UCSD-AML1 (cell line): Measurements from ENCODE around the gene COL2A1.
A peak's percentile ranks its signal among the peaks of the same experiment; 100 is the strongest.
"Not testable (repeated sequence)": the region's sequence is repeated elsewhere in the genome, so short reads cannot be mapped to it uniquely, and the experiment has no call there.

Source experiments
- DNase-seq: peaks from one replicate; lab custom pipeline; 2025; ENCODE audit not compliant: unreplicated experiment; lab: John Stamatoyannopoulos, UW

Gene COL2A1

DNA sequence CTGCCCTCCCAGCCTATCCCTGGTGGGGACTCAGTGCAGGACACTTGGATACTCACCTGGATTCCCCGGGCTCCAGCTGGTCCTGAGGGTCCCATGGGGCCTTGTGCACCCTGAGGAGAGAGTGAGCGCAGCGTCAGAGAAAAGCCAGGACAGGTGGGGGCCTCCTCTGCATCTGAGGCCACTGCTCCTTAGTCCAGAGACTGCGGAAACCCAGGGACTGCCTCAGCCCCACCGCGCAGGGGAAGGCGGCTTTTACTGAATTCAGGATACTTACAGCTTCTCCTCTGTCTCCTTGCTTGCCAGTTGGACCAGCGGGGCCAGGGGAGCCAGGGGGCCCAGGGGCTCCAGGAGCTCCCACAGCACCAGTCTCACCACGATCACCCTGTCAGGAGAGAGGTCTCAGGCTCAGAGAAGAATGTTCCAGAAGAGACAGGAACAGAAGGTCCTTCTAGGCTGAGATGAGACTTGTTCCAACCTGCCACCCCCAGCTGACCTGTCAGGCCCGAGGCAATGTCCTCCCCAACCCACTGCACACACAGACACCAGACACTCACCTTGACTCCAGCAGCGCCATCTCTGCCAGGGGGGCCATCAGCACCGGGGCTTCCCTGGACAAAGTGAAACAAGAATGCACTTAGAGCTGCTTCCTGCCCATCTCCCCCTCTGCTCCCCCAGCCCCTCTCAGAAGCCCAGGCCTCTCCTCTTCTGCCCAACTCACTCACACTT, 27.1 kb downstream of the COL2A1 start:
- no peak for DNase-seq

DNA sequence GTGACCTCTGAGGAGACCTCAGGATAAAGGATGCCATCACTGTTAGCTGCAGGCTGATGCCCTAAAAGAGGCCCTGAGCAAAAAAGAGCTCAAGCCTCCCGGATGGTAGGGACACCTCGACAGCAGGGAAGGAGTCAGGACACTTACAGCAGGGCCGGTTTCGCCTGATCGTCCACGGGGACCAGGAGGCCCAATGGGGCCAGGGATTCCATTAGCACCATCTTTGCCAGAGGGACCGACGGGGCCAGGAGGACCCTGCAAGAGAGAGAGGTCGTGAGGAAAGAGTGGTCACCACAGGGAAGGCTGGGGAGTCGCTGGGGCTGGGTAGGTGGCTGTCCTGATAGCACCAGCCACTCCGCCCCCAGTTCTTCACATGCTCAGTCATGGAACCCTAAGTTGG, 28.5 kb downstream of the COL2A1 start:
- no peak for DNase-seq

DNA sequence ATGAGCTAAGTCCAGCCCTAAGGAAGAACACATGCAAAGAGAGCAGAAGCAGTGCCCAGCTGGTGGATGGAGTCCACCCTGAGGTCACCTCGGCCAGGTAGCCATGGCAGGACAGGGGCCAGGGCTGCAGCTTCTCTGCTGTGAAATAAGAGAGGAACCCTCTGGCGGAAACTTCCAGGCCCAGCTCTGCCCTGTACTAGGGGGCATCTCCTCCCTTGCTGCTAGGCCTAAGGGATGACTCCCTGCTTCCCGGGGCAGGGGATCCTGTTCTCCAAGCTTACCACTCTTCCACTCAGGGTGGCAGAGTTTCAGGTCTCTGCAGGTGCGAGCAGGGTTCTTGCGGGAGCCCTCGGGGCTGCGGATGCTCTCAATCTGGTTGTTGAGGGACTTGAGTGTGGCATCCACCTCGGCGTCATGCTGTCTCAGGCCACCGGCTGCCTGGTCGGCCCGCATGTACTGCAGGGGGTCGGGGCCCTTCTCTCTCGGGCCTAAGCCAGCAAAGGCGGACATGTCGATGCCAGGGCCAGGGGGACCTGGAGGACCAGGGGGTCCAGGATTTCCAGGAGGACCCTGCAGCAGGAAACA, 29.1 kb downstream of the COL2A1 start:
- DNase-seq, result no peak

DNA sequence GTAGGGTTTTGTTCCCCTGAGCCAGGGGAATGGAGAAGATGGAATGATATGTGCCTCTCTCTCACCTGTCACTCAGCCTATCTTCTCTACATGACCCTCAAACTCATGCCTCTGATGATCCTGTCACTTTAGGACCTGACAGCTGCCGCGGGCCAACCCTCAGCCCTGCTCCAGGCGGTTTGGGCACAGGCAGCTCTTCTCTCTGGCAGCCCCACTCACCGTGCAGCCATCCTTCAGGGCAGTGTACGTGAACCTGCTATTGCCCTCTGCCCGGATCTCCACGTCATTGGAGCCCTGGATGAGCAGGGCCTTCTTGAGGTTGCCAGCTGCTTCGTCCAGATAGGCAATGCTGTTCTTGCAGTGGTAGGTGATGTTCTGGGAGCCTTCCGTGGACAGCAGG, 30.4 kb downstream of the COL2A1 start:
- DNase-seq, result no peak

DNA sequence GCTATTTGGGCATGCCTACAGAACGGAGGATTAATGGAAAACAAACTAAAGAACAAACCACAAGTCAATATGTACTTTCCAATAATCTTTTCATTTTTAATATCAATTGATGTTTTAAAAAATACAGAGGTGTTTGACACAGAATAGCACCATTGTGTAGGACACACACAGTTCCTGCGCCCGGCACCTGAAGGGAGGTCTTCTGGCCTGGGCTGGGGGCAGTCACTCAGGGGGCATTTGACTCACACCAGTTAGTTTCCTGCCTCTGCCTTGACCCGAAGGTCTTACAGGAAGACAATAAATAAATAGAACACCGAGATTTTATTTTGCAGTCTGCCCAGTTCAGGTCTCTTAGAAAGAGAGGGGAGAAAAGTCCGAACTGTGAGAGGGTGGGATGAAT, 31.4 kb downstream of the COL2A1 start:
- DNase-seq, result no peak

DNA sequence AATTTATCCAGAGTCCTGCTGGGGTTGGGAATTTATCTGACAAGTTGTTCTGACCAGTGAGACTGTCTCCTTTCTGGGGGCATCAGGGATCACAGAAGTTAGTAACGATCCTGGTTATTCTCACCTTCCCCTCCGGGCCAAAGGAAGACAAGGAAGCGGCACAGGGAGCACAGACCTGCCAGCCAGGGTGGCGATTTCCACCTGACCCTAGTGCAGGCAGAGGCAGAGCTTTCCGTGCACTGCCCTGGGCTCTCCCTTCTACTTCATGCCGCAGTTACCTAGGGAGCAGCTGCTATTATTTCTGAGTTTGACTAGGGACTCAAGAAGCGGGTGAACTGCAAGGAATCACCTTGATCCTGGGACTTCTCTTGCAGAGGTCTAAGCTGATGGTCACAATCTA, 33.4 kb downstream of the COL2A1 start:
- DNase-seq, result no peak

DNA sequence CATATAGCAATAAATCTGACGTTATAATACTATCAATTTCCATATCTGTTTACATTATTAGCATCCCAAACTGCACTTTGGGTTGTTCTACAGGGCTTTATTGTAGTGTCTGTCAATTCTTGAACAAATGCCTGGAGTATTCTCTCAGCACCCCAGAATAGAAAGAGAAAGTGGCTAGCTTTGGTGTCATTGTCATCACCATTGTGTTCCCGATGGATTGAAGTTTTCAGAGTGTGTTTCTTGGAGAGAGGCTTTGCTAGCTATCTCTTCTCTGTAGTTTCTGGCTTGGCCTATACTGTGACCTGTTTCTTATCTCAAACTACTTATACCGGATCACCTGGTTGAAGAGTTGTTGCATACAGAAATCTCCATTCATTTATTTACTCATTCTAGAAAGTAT, 34.4 kb downstream of the COL2A1 start:
- DNase-seq, result no peak

DNA sequence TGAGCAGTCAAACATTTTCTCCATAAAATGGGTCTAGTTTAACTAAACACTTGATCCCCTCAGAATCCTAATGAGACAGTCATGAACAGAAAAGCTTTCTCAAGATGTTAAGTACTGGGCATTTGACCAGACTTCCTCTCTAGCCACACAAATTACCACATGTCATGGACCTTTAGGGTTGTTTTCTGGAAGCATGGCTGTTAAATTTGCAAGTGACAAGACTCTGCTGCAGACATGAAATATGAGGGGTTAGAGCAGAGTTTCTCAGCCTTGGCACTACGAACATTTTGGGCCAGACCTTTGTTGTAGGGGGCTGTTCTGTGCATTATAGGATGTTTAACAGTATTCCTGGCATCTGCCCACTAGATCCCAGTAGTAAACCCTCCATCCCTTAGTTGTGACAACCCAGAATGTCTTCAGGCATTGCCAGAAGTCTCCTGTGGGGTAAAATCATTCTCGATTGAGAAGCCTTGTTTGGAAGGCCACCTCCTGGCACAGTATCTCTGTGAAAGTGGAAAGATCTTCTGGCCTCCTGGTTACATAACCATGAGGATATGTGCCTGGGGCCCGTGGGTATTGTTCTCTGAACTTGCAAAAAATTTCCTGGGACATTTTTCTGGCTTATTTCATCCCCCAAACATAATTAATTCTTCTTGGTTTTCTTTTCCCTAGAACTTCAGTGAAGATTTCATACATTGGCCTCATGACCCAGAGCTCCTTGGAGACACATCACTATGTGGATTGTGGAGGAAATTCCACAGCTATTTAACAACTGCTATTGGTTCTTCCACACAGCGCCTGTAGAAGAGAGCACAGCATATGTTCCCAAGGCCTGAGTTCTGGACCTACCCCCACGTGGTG, 36.6 kb downstream of the COL2A1 start:
- DNase-seq, result no peak

DNA sequence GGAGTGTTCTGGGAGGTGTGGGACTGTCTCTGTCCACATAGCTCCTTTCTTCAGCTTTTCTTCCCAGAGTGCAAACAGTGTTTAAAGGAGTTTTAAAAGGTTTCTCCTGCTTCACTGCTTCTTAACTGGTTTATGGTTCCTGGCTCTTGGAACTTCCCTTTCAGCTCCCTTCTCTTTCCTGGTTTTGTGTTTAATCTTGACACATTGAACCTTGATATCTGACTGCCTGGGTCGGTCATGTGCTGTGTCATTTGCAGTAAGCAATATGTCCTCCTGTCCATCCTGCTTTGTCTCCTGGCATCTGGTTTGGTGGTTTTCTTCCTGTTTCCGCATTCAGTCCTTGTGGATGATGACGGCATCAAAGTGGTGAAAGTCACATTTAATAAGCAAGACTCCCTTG, 38.7 kb downstream of the COL2A1 start:
- no peak for DNase-seq

DNA sequence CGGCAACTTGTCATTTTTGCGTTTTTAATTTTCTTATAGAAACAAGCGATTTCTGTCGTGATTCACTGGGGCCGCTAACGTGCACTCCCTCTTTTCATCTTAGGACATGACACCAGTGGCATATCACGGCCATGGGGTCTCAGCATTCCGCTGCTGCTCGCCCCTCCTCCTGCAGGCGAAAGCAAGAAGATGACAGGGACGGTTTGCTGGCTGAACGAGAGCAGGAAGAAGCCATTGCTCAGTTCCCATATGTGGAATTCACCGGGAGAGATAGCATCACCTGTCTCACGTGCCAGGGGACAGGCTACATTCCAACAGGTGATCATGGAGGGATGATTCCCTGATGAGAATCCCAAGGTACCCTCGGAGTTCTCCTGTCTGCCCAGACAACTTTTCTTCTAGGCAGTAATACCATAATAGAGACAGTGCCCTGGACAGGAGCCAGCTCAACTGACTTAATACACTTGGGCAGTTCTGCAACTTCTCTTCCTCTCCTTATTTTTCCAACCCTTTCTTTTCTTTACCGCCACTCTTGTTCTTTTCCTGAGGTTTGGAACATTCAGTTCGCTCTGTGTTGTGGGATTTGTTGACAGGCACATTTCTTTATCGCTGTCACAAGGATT, 40.1 kb downstream of the COL2A1 start:
- DNase-seq, result no peak

DNA sequence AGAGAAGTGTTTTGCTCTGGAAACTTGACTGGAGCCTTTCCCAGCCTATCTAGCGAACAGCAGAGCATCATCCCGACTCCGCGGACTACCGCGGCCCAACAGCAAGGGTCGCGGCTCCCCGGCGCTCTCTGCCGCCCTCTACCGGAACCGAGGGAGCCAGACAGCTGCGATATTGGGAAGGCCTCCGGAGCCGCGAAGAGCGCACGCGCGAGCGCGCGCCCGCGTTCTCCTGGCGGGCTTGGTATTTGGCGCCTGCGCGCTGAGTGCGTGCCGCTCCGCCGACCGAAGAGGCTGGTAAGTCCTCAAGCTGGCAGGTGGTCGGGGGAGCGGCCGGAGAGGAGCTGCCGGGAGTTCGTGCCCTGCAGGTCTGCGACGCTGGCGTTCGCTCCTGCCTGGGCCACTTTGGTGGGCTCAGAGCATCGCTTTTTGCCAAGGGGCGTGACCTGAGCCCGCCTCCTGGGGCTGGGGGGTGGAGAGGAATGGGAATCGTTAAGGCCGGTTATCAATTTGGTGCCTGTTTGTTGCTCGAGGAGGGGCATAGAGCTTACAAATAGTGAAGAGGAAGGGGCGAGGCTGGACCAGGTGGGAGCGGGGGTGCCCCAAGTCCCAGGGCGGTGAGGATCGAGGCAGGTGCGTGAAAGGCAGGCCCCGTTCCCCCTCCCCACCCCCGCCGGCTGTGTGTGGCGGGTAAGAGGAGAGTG, 40.8 kb downstream of the COL2A1 start, which contains the start of gene TMEM106C:
TMEM106C (plus strand) TSS at position 257 of the 701 bp plus-strand sequence. CDS start 641 bp downstream, outside the sequence.
- peak; percentile 94 for DNase-seq

DNA sequence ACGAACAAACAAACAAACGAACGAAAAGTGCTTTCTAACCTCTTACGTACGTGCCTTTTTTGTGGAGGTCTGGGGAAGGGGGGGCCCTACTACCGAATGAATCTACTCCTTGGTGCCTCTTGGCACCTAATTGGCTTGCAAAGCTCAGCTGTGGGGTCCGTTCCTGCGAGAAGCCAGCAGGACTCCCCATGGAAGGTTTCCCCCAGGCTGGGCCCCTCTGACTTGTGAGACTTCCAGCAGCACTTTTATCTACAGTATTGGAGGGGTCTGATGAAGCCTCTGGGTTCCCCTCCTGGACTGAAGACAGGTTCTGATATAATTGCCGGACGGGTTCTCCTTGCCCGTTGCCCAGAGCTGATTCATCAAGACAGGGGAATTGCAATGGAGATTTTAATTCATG, 42.1 kb downstream of the COL2A1 start:
- DNase-seq, result no peak

DNA sequence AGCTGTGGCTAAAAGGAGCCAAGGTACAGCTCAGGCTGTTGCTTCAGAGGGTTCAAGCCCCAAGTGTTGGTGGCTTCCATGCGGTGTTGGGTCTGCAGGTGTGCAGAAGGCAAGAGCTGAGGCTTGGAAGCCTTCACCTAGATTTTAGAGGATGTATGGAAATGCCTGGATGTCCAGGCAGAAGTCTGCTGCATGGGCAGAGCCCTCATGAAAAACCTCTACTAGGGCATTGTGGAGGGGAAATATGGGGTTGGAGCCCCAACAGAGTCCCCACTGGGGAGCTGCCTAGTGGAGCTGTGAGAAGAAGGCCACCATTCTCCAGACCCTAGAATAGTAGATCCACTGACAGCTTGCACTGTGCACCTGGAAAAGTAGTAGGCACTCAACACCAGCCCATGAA, 46.6 kb downstream of the COL2A1 start:
- not testable (repeated sequence) for DNase-seq

DNA sequence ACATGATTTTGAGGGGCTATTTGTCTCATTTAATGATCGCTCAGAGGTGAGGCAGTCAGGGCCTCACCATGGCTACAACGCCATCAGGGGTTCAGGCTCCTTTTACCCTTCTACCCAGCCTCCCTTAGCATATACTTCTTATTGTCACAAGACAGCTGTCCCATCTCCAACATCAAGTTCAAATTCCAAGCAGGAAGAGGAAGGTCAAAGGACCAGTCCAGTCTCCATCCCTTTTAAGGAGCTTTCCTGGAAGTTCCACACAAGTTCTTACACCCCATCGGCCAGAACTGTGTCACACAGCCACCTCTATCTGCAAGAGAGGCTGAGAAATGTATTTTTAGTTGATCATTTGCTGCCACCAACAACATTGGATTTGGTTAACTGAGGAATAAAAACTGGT, 49.2 kb downstream of the COL2A1 start:
- no peak for DNase-seq

DNA sequence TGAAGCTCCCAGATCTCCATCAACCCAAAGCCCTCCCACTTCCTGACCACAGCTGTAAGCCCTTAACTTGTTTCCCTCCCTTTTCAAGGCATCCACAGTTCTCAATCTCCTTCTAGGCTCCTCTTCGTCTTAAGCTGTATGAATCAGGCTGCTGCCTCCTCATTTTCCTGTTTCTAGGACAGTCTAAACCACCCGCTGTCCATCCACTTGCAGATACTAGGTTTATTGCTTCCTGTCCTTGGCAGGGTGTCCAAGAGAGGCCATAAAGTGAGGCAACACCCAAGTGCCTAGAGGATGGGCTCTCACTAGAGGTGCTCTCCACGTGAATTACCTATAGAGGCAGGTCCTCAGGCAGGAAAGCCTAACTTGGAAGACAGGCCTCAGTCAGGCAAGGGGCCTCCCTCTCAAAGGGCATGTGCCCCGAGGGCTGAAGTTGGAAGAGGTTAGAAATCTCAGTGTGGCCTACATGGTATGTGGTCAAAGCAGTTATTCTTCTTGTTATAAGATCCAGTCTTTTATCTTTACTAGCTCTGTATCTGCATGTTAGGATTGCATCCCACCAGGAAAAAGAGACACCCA, 49.7 kb downstream of the COL2A1 start:
- no peak for DNase-seq

DNA sequence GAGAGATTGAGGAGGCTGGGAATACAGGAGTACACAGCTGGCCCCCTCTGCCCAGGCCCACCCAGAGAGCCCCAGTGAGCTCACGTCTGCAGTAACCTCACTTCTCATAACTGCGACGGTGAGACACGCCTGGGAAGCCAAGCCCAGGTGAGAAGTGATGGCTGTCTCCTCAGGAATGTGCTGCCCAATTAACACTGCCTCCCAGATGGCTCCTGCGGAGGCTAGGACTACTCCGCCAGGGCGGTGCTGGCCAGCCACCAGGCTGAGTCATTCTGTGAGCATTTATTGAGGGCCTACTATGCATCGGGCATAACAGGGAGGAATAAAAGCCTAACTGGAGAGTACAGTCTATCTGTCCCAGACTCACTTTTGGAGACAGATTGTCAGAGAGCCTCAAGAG, 50.2 kb downstream of the COL2A1 start:
- no peak for DNase-seq

DNA sequence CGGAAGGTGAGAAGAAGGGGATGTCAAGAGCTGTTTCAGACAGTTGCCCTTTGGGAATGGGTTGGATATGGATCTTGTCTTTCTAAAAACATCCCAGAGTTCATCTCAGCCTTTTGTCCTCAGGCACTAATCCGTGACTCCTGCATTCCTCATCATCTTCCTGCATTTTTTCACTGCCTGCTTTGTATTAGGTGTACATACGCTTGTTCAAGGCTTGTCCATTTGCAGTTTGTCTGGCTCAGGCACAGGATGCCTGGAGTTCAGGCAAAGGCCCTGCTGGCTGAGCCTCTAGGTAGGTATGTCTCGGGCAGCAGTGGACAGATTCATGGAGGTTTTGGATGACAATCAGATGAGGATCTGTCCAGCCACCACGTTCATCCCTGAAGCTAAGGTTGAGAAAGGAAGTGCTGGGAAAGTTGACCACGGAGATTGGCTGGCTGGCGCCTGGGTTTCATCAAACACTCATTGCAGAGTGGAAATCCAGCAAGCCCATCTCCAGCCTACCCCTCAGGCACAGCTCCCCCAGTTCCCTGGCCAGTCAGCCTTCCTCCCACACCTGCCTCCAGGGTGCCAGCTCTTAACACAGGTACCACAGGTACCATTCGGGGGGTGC, 53.3 kb downstream of the COL2A1 start:
- DNase-seq, result no peak

DNA sequence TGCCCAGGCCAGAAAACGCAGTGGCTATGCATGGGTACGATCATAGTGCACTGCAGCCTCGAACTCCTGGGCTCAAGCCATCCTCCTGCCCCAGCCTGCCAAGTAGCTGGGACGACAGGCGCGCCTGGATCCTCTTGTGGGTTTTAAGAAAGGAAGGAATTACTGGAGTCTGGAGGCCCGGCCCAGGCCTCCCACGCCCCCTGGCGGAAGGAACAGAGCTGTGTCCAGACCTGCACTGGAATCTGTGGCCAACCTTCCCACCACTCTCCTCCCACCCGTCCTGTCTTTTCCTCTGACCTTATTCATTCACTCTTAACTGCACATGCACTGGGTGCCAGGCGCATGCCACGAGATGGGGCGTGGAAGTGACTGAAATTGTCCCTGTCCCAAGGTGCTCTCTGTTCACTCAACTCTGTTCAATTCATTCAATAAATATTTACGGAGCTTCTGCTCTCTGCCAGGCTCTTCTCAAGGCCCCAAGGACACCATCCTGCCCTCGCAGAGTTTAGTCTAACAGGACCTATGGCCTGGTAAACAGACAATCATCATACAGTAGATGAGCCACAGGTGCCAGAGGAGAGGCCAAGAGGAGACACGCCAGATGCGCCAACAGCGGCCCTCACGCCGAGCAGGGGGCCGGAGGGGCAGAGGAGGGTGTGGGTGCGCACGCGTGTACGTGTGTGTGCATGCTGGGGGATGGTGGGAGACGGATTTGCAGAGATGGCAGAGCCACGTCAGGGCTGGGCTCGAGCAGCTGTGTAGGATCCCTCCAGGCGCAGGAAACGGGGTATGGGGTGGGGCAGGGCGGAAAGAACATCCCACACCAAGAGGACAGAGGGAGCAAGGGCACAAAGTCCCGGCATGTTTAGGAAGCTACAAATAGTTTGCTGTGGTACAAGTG, 54.6 kb downstream of the COL2A1 start:
- peak; percentile 73 for DNase-seq

DNA sequence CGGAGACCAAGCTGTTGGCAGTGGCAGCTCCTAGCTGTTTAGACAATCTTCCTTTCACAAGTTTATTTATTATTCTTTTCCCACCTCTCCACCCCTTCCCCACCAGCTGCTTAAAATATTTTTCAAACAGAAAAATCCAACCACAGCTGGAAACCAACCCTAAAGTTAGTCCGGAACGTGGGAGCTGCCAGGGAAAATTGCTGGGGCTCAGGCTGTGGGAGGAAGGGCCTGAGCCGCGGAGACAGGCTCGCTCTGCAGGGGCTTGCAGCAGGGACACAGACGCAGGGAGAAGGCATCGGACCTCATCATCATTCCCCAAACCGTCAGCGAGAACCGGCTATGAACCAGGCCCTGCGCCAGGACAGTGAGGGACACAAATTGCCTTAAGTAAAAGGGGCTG, 56.9 kb downstream of the COL2A1 start:
- no peak for DNase-seq
